ENCODE results near the gene LHFPL2.

LHFPL2 gene

DNA sequence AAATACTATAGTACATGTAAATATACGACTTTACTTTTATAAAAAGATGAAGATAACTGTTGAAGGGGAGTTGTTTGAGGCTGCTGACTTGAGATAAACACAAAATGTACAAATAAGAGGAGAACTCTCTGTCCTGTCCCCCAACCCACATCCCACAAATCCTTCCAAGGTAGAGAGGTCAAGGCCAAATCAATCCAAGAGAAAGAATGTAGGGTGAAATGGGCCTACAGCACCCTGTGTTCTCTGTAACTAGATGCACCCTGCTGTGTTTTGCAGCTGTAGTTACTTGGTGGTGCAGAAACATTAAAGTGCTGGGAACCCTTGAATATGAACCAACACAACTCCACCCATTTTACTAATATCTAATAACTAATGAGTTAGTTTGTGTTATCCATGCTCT is 2.0 kb upstream of the LHFPL2 start:
- Histone ChIP-seq H3K9me3 (ENCODE audit: low read length) (no peaks in the 10 kb centered on the region), H3K27ac (ENCODE audit: low read depth, low read length) (no peak overlapping the region), H3K36me3 (ENCODE audit: insufficient read depth, low read length) (no peaks in the 10 kb centered on the region), H3K9ac (ENCODE audit: low read length) (no peak overlapping the region), H3K4me3 (ENCODE audit: low read depth in 1 of 2, low read length in 2 of 2) (no peak overlapping the region), H3K4me1 (ENCODE audit: insufficient read depth, low read length) (peaks cover 33% of the 10 kb centered on the region), H3K27me3 (ENCODE audit: control insufficient read depth in 1 of 2, insufficient read depth in 2 of 2, low read length in 2 of 2) (no peaks in the 10 kb centered on the region)

DNA sequence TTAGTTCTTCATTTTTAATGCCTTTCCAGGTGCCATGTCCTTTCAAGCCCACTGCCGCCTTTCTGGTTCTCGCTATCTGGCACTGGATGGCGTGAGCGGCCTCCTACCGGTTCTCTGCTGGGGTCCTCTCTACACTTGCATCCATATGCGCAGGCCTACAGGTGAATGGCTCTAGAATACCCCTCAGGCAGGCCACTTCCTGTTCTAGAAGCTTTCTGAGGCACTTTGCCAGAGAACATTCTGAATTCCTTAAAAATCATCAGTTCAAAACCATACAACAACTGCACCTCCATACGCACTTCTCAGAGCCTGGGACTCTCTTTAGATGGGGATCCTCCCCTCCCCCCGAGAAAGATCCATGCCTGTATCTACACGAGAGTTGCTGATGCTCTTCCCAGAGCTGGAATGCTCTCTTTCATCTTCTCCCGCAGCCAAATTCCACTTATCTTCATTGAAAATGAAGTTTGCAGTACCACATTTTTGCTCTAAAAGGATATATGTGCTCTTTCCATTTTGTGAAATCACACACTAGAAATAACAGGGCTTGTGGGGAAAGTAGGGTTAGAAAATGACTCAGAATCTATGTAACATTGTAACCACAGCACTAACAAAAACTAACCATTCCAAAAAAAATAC is 1.4 kb upstream of the LHFPL2 start:
- no peaks in the 10 kb centered on the region for H3K9me3 ChIP-seq (ENCODE audit: low read length)
- no peaks in the 10 kb centered on the region for H3K27me3 ChIP-seq (ENCODE audit: control insufficient read depth in 1 of 2, insufficient read depth in 2 of 2, low read length in 2 of 2)
- H3K27ac ChIP-seq (ENCODE audit: low read depth, low read length), result no peak overlapping the region
- peaks cover 36% of the 10 kb centered on the region for H3K4me1 ChIP-seq (ENCODE audit: insufficient read depth, low read length)
- no peaks in the 10 kb centered on the region for H3K36me3 ChIP-seq (ENCODE audit: insufficient read depth, low read length)
- no peak overlapping the region for H3K9ac ChIP-seq (ENCODE audit: low read length)
- H3K4me3 ChIP-seq (ENCODE audit: low read depth in 1 of 2, low read length in 2 of 2), result no peak overlapping the region

DNA sequence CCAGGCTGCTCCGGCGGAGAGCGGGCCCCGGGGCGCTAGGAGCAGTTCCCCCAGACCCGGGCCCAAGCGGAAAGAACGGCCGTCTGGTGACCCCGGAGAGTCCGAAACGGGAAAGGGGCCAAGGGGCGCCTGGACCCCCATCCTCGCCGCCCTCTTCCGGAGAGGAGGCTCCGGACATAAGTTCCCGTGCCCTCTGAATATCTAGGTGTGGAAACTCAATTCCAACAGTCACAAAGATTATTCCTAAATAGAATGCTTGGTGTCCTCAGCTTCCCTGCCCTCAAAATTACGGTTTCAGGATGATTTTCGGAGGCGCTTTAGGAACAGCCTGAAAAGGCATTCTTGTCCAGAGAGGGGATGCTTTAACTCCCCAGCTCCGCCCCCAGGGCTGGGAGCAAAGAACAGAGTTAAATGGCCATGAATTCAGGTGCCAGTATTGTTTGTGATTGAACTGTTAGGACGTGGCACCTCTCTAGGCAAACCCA is 681 bp upstream of the LHFPL2 start:
- no peaks in the 10 kb centered on the region for H3K36me3 ChIP-seq (ENCODE audit: insufficient read depth, low read length)
- H3K9ac ChIP-seq (ENCODE audit: low read length), result peak overlapping the region; percentile 78
- H3K27me3 ChIP-seq (ENCODE audit: control insufficient read depth in 1 of 2, insufficient read depth in 2 of 2, low read length in 2 of 2), result no peaks in the 10 kb centered on the region
- no peaks in the 10 kb centered on the region for H3K9me3 ChIP-seq (ENCODE audit: low read length)
- H3K4me3 ChIP-seq (ENCODE audit: low read depth in 1 of 2, low read length in 2 of 2), result peak overlapping the region; percentile 55 to 59
- H3K27ac ChIP-seq (ENCODE audit: low read depth, low read length), result peak overlapping the region; percentile 90
- peaks cover 40% of the 10 kb centered on the region for H3K4me1 ChIP-seq (ENCODE audit: insufficient read depth, low read length)

DNA sequence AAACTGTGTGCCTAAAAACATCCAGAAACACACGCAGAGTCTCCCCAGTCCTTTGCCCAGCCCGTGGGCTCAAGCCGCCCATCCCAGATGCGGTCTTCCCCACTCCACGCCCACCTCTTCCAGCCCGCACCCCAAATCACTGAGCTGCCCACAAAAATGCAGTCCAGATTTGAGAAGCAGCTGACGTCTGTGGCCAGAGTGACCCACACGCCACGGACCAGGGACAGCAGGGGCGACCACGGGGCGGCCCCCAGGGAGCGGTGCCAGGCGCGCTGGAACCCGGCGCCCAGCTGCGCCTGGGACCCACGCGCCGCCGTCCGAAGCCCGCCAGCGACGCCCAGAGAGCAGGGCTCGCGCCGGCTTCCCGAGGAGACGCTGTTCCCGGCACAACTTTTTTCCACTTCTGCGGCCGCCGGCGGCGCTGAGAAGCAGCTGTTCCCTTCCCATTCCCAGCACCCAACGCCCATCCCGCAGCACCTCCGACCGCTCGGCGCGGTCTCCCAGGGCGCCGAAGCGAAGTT is 674 bp downstream of the LHFPL2 start:
- Histone ChIP-seq H3K9me3 (ENCODE audit: low read length) (no peaks in the 10 kb centered on the region), H3K36me3 (ENCODE audit: insufficient read depth, low read length) (no peaks in the 10 kb centered on the region), H3K27ac (ENCODE audit: low read depth, low read length) (peak overlapping the region; percentile 94), H3K9ac (ENCODE audit: low read length) (peak overlapping the region; percentile 68), H3K4me1 (ENCODE audit: insufficient read depth, low read length) (peaks cover 29% of the 10 kb centered on the region), H3K4me3 (ENCODE audit: low read depth in 1 of 2, low read length in 2 of 2) (peak overlapping the region; percentile 70 to 74), H3K27me3 (ENCODE audit: control insufficient read depth in 1 of 2, insufficient read depth in 2 of 2, low read length in 2 of 2) (no peaks in the 10 kb centered on the region)

DNA sequence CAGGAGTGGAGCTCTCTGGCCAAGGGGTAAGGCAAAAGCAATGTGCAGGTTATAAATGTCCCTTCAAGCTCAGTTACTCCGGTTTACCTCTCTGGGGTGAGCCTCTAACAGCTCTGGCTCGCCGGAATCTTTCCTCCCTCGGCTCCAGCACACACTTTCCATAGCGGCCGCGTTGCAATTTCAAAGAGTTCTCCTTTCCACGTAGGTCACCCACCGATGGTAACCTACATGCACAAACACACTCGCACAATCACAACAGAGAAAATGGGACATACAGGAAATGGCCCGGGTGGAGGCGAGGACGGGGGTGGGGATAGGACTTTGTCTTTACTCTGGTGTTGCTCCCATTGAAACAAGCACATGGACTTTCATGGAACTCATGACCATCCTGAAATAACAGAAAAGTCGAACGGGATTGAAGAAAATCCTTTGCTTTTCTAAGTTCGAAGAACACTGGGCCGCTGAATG is 1.2 kb downstream of the LHFPL2 start:
- no peaks in the 10 kb centered on the region for H3K9me3 ChIP-seq (ENCODE audit: low read length)
- no peaks in the 10 kb centered on the region for H3K27me3 ChIP-seq (ENCODE audit: control insufficient read depth in 1 of 2, insufficient read depth in 2 of 2, low read length in 2 of 2)
- H3K9ac ChIP-seq (ENCODE audit: low read length), result peak overlapping the region; percentile 68
- H3K27ac ChIP-seq (ENCODE audit: low read depth, low read length), result peak overlapping the region; percentile 94
- H3K4me3 ChIP-seq (ENCODE audit: low read depth in 1 of 2, low read length in 2 of 2), result peak overlapping the region; percentile 70 to 74
- peaks cover 29% of the 10 kb centered on the region for H3K4me1 ChIP-seq (ENCODE audit: insufficient read depth, low read length)
- H3K36me3 ChIP-seq (ENCODE audit: insufficient read depth, low read length), result no peaks in the 10 kb centered on the region

DNA sequence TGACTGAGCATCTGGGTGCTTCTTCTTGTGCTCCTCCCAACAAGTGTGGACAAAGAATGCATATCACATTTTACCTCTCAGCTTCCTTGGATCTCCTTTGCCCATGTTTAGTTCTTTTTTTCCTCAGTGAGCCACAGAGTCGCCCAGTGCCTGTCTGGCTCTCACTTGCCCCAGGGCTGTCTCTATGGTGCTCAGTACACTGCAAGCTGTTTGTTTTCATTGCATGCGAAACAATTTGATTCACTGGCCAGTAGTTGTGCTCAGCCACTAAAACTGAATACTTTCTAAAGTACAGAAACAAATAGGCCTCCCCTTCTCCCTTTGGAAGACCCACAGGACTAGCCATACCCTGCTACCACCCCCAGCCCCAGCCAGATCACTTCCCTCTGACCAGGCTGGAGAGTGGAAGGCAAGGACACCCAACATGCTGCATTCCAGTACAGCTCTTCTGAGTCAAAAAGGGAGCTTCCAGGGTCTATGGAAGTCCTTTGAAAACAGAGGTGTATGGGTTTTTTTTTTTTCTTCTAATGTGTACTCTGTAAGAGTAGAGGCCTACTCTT is 3.8 kb downstream of the LHFPL2 start:
- Histone ChIP-seq H3K36me3 (ENCODE audit: insufficient read depth, low read length) (no peaks in the 10 kb centered on the region), H3K27me3 (ENCODE audit: control insufficient read depth in 1 of 2, insufficient read depth in 2 of 2, low read length in 2 of 2) (no peaks in the 10 kb centered on the region), H3K9me3 (ENCODE audit: low read length) (no peaks in the 10 kb centered on the region), H3K4me1 (ENCODE audit: insufficient read depth, low read length) (peaks cover 45% of the 10 kb centered on the region), H3K4me3 (ENCODE audit: low read depth in 1 of 2, low read length in 2 of 2) (no peak overlapping the region), H3K27ac (ENCODE audit: low read depth, low read length) (no peak overlapping the region), H3K9ac (ENCODE audit: low read length) (no peak overlapping the region)

DNA sequence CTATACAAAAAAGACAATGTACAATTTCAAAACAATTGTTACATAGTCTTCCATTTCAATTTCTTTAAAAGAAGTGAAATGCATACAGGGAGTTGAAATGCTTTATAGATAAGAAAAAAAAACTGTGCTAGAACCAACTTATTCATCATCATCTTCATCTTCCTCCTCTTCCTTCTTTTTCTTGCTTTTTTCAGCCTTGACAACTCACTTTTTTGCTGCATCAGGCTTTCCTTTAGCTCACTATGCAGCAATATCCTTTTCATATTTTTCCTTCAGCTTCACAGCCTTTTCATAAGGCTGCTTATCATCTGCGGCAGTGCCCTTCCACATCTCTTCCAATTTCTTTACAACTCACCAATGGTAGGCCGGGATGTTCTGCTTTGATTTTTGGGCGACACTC is 4.4 kb downstream of the LHFPL2 start:
- no peaks in the 10 kb centered on the region for H3K36me3 ChIP-seq (ENCODE audit: insufficient read depth, low read length)
- peaks cover 52% of the 10 kb centered on the region for H3K4me1 ChIP-seq (ENCODE audit: insufficient read depth, low read length)
- no peak overlapping the region for H3K4me3 ChIP-seq (ENCODE audit: low read depth in 1 of 2, low read length in 2 of 2)
- no peaks in the 10 kb centered on the region for H3K27me3 ChIP-seq (ENCODE audit: control insufficient read depth in 1 of 2, insufficient read depth in 2 of 2, low read length in 2 of 2)
- no peaks in the 10 kb centered on the region for H3K9me3 ChIP-seq (ENCODE audit: low read length)
- H3K9ac ChIP-seq (ENCODE audit: low read length), result no peak overlapping the region
- no peak overlapping the region for H3K27ac ChIP-seq (ENCODE audit: low read depth, low read length)

DNA sequence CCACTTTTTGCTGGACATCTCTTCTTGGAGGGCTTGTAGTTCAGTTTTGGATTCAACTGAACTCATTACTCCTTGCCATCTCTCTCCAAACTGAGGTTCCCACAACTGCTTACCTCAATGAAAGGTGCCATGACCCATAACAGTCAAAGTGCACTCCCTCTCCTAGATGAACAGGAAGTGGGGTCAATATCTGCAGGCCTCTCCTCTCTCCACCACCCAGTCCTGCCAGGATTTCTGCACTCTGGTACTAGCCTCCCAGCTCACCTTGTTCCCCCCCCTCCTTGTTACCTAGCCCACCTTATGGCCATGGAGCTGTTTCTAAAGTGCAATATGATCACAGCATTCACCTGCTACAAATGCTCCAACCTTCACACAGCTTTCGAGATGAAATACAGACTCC is 5.9 kb downstream of the LHFPL2 start:
- no peak overlapping the region for H3K9ac ChIP-seq (ENCODE audit: low read length)
- no peak overlapping the region for H3K4me3 ChIP-seq (ENCODE audit: low read depth in 1 of 2, low read length in 2 of 2)
- H3K9me3 ChIP-seq (ENCODE audit: low read length), result no peaks in the 10 kb centered on the region
- H3K4me1 ChIP-seq (ENCODE audit: insufficient read depth, low read length), result peaks cover 63% of the 10 kb centered on the region
- H3K27me3 ChIP-seq (ENCODE audit: control insufficient read depth in 1 of 2, insufficient read depth in 2 of 2, low read length in 2 of 2), result no peaks in the 10 kb centered on the region
- no peaks in the 10 kb centered on the region for H3K36me3 ChIP-seq (ENCODE audit: insufficient read depth, low read length)
- no peak overlapping the region for H3K27ac ChIP-seq (ENCODE audit: low read depth, low read length)

DNA sequence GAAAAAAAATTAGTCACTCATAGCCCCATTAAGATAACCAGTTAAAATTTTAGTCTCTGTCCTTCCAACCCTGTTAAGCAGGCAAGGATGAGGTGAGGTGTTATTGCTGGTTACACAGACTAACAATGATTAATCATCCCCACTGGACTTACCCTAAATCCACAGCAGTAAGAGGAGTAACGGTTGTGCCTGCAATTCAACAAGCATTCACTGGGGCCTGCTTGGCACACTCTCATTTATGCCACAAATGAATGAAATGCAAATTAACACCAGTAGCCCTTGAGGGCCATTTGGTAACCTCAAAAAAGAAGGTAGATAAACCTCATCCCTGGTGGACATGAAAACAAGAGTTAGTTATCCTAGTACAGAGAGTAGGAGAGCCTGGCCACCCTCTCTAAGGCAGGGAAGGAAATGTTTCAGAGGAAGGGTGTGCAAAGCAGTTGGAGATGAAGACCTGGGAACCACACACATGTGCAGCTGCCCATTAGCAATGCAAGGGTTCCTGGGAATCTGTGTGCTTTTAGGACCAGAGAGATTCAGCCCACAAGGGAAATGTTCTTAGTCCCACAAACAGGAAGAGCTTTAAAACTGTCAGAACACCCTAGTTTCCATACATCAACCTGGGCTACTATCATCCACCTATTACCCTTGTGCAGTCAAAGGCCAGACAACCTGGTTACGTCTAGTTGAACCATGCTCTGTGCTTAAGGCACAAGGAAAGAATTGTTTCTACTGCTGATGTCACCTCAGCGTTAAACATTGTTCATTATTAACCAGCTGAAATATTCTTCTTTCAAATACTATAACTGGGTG is 7.7 kb downstream of the LHFPL2 start:
- H3K9ac ChIP-seq (ENCODE audit: low read length), result no peak overlapping the region
- H3K4me3 ChIP-seq (ENCODE audit: low read depth in 1 of 2, low read length in 2 of 2), result no peak overlapping the region
- H3K9me3 ChIP-seq (ENCODE audit: low read length), result no peaks in the 10 kb centered on the region
- H3K27ac ChIP-seq (ENCODE audit: low read depth, low read length), result no peak overlapping the region
- H3K27me3 ChIP-seq (ENCODE audit: control insufficient read depth in 1 of 2, insufficient read depth in 2 of 2, low read length in 2 of 2), result no peaks in the 10 kb centered on the region
- peaks cover 67% of the 10 kb centered on the region for H3K4me1 ChIP-seq (ENCODE audit: insufficient read depth, low read length)
- H3K36me3 ChIP-seq (ENCODE audit: insufficient read depth, low read length), result no peaks in the 10 kb centered on the region

DNA sequence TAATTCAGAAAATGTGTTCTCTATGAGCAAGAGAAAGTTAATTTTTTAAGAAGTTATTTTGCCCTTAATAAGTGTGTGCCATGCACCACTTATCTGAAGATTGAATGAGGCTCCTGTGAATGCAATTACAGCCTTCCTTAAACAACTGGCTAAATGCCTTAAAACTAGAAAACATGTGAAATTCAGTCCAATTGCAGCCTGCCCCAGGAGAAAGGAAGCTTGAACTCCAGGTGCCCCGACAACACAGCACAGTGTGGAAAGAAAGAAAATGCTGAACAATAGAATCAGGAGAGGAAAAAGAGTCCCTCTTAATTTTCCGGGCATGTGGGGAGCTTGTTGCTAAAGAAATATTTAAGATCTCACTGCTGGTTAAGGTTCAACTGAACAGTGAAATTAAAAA is 8.8 kb downstream of the LHFPL2 start:
- Histone ChIP-seq H3K4me1 (ENCODE audit: insufficient read depth, low read length) (peaks cover 64% of the 10 kb centered on the region), H3K27ac (ENCODE audit: low read depth, low read length) (no peak overlapping the region)

DNA sequence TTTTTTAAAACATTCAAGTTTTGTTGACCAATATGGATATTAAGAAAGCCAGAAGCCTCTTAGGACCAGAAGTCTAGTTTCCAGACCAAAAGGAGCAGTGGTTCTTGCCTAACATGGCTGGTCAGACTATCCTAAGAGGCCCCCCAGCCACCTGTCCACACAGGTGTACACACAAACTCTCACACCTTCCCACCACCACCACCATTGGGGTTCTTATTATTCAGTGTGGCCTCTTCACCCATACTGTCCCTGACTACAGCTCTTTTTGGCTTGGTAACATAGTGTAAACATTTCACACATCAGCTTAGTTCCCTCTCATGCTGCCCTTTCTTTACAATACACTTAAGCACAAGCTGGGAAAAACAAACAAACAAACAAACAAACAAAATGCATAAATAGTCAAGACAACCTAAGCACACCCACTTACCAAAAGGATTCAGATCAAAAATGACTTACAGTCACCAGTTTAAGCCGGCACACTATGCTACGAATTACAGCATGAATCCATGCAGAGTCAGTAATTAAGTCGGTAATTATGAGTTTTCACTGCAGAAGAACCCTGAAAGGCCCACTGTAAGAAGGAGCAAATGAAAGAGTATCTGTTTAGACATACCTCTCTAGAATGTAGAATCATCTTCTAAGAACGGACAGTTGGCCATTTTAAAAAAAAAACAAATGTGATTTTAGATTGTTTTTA is 9.5 kb downstream of the LHFPL2 start:
- Histone ChIP-seq H3K27me3 (ENCODE audit: control insufficient read depth in 1 of 2, insufficient read depth in 2 of 2, low read length in 2 of 2) (no peaks in the 10 kb centered on the region), H3K27ac (ENCODE audit: low read depth, low read length) (no peak overlapping the region), H3K36me3 (ENCODE audit: insufficient read depth, low read length) (no peaks in the 10 kb centered on the region), H3K9ac (ENCODE audit: low read length) (no peak overlapping the region), H3K4me3 (ENCODE audit: low read depth in 1 of 2, low read length in 2 of 2) (no peak overlapping the region), H3K9me3 (ENCODE audit: low read length) (no peaks in the 10 kb centered on the region), H3K4me1 (ENCODE audit: insufficient read depth, low read length) (peaks cover 63% of the 10 kb centered on the region)

More for the DNA sequence above, 8.8 kb downstream of the LHFPL2 start:
- no peaks in the 10 kb centered on the region for H3K9me3 ChIP-seq (ENCODE audit: low read length)
- no peaks in the 10 kb centered on the region for H3K36me3 ChIP-seq (ENCODE audit: insufficient read depth, low read length)
- H3K27me3 ChIP-seq (ENCODE audit: control insufficient read depth in 1 of 2, insufficient read depth in 2 of 2, low read length in 2 of 2), result no peaks in the 10 kb centered on the region
- H3K4me3 ChIP-seq (ENCODE audit: low read depth in 1 of 2, low read length in 2 of 2), result no peak overlapping the region
- H3K9ac ChIP-seq (ENCODE audit: low read length), result no peak overlapping the region

All from muscle layer of colon (tissue), 2 donors.